Panc1 (cell line): ENCODE data around the gene WNT11.

ENCODE experiments used
- CTCF ChIP-seq: fragments of 450-650 bp; IDR thresholded peaks from 2 replicates; pipeline ENCODE4 v1.5.1; 2017; ENCODE audit warnings: mild to moderate bottlenecking
- REST ChIP-seq, 2 experiments: IDR thresholded peaks; 2 replicates each; pipeline ENCODE4 v1.6.1; 2011 to 2012; ENCODE audit warnings: low read depth in 2 of 2, control low read depth in 1 of 2, low read length in 1 of 2, mild to moderate bottlenecking in 1 of 2, moderate library complexity in 1 of 2; ENCODE audit not compliant: insufficient read depth in 1 of 2
- TCF7L2 ChIP-seq: IDR thresholded peaks from 2 replicates; pipeline ENCODE4 v1.6.1; 2011; ENCODE audit warnings: mild to moderate bottlenecking, low read depth, low read length, inconsistent platforms

DNA sequence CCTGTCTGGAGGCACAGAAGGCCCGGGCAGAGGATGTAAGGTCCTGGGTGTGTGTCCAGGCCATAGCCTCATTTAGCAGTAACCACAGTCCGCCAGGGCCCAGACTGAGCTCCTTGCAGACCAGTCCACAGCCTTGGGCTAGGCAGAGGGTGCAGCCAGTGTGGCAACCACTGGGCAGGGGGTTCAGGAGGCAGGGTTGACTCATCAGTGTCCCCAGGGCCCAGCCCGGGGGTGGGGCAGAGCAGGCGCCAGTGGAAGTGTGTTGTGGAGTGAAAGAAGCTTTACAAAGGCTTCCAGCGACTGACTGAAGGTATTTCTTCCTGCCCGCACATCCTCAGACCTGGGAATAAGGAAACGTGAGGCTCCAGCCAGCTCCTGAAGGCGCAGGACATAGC is 27.7 kb upstream of the WNT11 start:
- TF ChIP-seq CTCF (no peak), TCF7L2 (no peak), REST (IDR thresholded peaks at IDR 0.05; ENCODE audit: insufficient read depth in 1 of 2, low read depth in 2 of 2, low read length in 1 of 2) (no peak)
